ENCODE results near the gene AUTS2.

Gene AUTS2

GRCh38 chr7:70233776-70234175 is 635.5 kb downstream of the AUTS2 start:
- no peak for TF ChIP-seq CTCF (IDR thresholded peaks at IDR 0.05)

GRCh38 chr7:70237256-70237655 is 639.0 kb downstream of the AUTS2 start:
- TF ChIP-seq CTCF (IDR thresholded peaks at IDR 0.05), result no peak

GRCh38 chr7:70237831-70238575 is 639.7 kb downstream of the AUTS2 start:
- TF ChIP-seq CTCF (IDR thresholded peaks at IDR 0.05), result no peak

GRCh38 chr7:70239918-70240317 is 641.6 kb downstream of the AUTS2 start:
- TF ChIP-seq CTCF (IDR thresholded peaks at IDR 0.05), result no peak

GRCh38 chr7:70240873-70241272 is 642.6 kb downstream of the AUTS2 start:
- TF ChIP-seq CTCF (IDR thresholded peaks at IDR 0.05), result no peak

- no peak for TF ChIP-seq CTCF (IDR thresholded peaks at IDR 0.05)
Observed at GRCh38 chr7:70241536-70242175, 643.4 kb downstream of the AUTS2 start.

GRCh38 chr7:70242826-70243225 is 644.6 kb downstream of the AUTS2 start:
- no peak for TF ChIP-seq CTCF (IDR thresholded peaks at IDR 0.05)

Measured in LNCAP (cell line).